Naive B cell (primary cell): ENCODE measurements around the gene CNDP2. TPM values are rescaled to one million over a fixed set of nuclear protein-coding genes. Genes with fewer than 3 reads are reported as not detected.
"Not testable (repeated sequence)": the region's sequence is repeated elsewhere in the genome, so short reads cannot be mapped to it uniquely, and the experiment has no call there.

ENCODE experiments used
- ATAC-seq, 2 donors: fragments of 150-1000 bp; cut with Tn5 transposase; 2 replicates each; pipeline ENCODE4 v1.10.0; 2021; ENCODE audit warnings: low read depth in 2 of 2, mild to moderate bottlenecking in 2 of 2, moderate library complexity in 2 of 2
- DNase-seq: peaks from one replicate; pipeline ENCODE4 v3.0.0; 2022
- H3K27ac Mint-ChIP-seq, 6 donors: one replicate each; pipeline ENCODE4 v1.8.0; 2020 to 2022; ENCODE audit warnings: mild to moderate bottlenecking in 6 of 6, mixed read lengths in 6 of 6, moderate library complexity in 5 of 6, inconsistent platforms in 2 of 6
- H3K27me3 Mint-ChIP-seq, 3 donors: one replicate each; pipeline ENCODE4 v1.8.0; 2021 to 2022; ENCODE audit warnings: mixed read lengths in 3 of 3, mild to moderate bottlenecking in 1 of 3
- H3K36me3 Mint-ChIP-seq, 2 donors: one replicate each; pipeline ENCODE4 v1.8.0; 2020 to 2022; ENCODE audit warnings: mixed read lengths in 2 of 2, inconsistent platforms in 1 of 2, mild to moderate bottlenecking in 1 of 2
- H3K4me1 Mint-ChIP-seq, 3 donors: one replicate each; pipeline ENCODE4 v1.8.0; 2020 to 2022; ENCODE audit warnings: mixed read lengths in 3 of 3, inconsistent platforms in 1 of 3, mild to moderate bottlenecking in 1 of 3, moderate library complexity in 1 of 3
- H3K4me3 Mint-ChIP-seq, 8 donors: one replicate each; pipeline ENCODE4 v1.8.0; 2020 to 2022; ENCODE audit warnings: mild to moderate bottlenecking in 8 of 8, mixed read lengths in 8 of 8, moderate library complexity in 8 of 8, inconsistent platforms in 2 of 8
- H3K9me3 Mint-ChIP-seq, 7 donors: one replicate each; pipeline ENCODE4 v1.8.0; 2020 to 2022; ENCODE audit warnings: mixed read lengths in 7 of 7, mild to moderate bottlenecking in 5 of 7, inconsistent platforms in 2 of 7, moderate library complexity in 1 of 7
- polyA plus RNA-seq, 6 donors: library from polyadenylated mRNA; unstranded; fragments of 300-500 nt; fragmentation: Illumina TruSeq; gene quantifications; one replicate each; pipeline ENCODE4 v1.2.3, GENCODE V29; 2021; ENCODE audit warnings: low read depth in 6 of 6

CNDP2 gene
- polyA plus RNA-seq, 6 donors from 2014 or later: 114 to 283 (median 207) TPM

- Mint-ChIP-seq H3K4me1 (peaks cover 44 to 72% (median 46%) of the 10 kb centered on the region in 3 donors), H3K36me3 (peaks cover 0 to 11% of the 10 kb centered on the region in 2 donors), H3K9me3 (no peaks in the 10 kb centered on the region), H3K4me3 (peak overlapping the region; percentile 68 to 98 (median 93)), H3K27me3 (no peaks in the 10 kb centered on the region), H3K27ac (peak overlapping the region; percentile 8 to 98 (median 88))
- ATAC-seq (no peak), DNase-seq (peak; percentile 24)
Measured at GRCh38 chr18:74497778-74498177, 1.6 kb downstream of the CNDP2 start.

GRCh38 chr18:74498712-74499627 lies 2.8 kb downstream of the CNDP2 start:
- Mint-ChIP-seq H3K27me3 (no peaks in the 10 kb centered on the region), H3K9me3 (no peaks in the 10 kb centered on the region), H3K4me1 (peaks cover 44 to 76% (median 46%) of the 10 kb centered on the region in 3 donors), H3K4me3 (peak overlapping the region; percentile 91 to 98 (median 93)), H3K36me3 (peaks cover 9 to 17% of the 10 kb centered on the region in 2 donors), H3K27ac (peak overlapping the region; percentile 83 to 98 (median 96))
- ATAC-seq: peak; percentile 14 to 17
- DNase-seq: peak; percentile 55

GRCh38 chr18:74499633-74500032 lies 3.5 kb downstream of the CNDP2 start:
- Mint-ChIP-seq H3K4me3 (peak overlapping the region; percentile 91 to 98 (median 93)), H3K27ac (peak overlapping the region; percentile 83 to 98 (median 96)), H3K27me3 (no peaks in the 10 kb centered on the region), H3K4me1 (peaks cover 46 to 75% (median 46%) of the 10 kb centered on the region in 3 donors), H3K9me3 (no peaks in the 10 kb centered on the region), H3K36me3 (peaks cover 9 to 17% of the 10 kb centered on the region in 2 donors)
- ATAC-seq (peak in 1 of 2 donors; percentile 15), DNase-seq (no peak)

GRCh38 chr18:74500372-74500771 lies 4.2 kb downstream of the CNDP2 start:
- ATAC-seq (no peak), DNase-seq (peak; percentile 43)
- peaks cover 46 to 74% (median 47%) of the 10 kb centered on the region in 3 donors for H3K4me1 Mint-ChIP-seq
- peaks cover 9 to 17% of the 10 kb centered on the region in 2 donors for H3K36me3 Mint-ChIP-seq
- H3K4me3 Mint-ChIP-seq: peak overlapping the region; percentile 74 to 98 (median 92)
- no peaks in the 10 kb centered on the region for H3K27me3 Mint-ChIP-seq
- H3K9me3 Mint-ChIP-seq: no peaks in the 10 kb centered on the region
- H3K27ac Mint-ChIP-seq: peak overlapping the region; percentile 93 to 98 (median 98)

GRCh38 chr18:74500774-74501173 lies 4.6 kb downstream of the CNDP2 start:
- ATAC-seq, H3K9me3 Mint-ChIP-seq, H3K27me3 Mint-ChIP-seq: not testable (repeated sequence)
- H3K36me3 Mint-ChIP-seq: peaks cover 9 to 17% of the 10 kb centered on the region in 2 donors
- peak; percentile 51 for DNase-seq
- peak overlapping the region; percentile 74 to 98 (median 92) for H3K4me3 Mint-ChIP-seq
- peaks cover 42 to 70% (median 43%) of the 10 kb centered on the region in 3 donors for H3K4me1 Mint-ChIP-seq
- H3K27ac Mint-ChIP-seq: peak overlapping the region; percentile 93 to 98 (median 98)

- peak overlapping the region in 7 of 8 donors; percentile 91 to 98 (median 93) for H3K4me3 Mint-ChIP-seq
- H3K27me3 Mint-ChIP-seq: no peaks in the 10 kb centered on the region
- no peak for DNase-seq
- peaks cover 38 to 68% (median 40%) of the 10 kb centered on the region in 3 donors for H3K4me1 Mint-ChIP-seq
- no peaks in the 10 kb centered on the region for H3K9me3 Mint-ChIP-seq
- H3K27ac Mint-ChIP-seq: peak overlapping the region in 5 of 6 donors; percentile 93 to 98 (median 97)
- no peak for ATAC-seq
- peaks cover 9 to 17% of the 10 kb centered on the region in 2 donors for H3K36me3 Mint-ChIP-seq
Measured at GRCh38 chr18:74501386-74501785, 5.2 kb downstream of the CNDP2 start.

- H3K36me3 Mint-ChIP-seq: peaks cover 17 to 25% of the 10 kb centered on the region in 2 donors
- H3K9me3 Mint-ChIP-seq: no peaks in the 10 kb centered on the region
- ATAC-seq (no peak), DNase-seq (no peak)
- H3K27ac Mint-ChIP-seq: peak overlapping the region in 3 of 6 donors; percentile 9 to 96 (median 39)
- H3K4me3 Mint-ChIP-seq: peak overlapping the region in 2 of 8 donors; percentile 20 to 25
- H3K27me3 Mint-ChIP-seq: no peaks in the 10 kb centered on the region
- peaks cover 30 to 65% (median 41%) of the 10 kb centered on the region in 3 donors for H3K4me1 Mint-ChIP-seq
Measured at GRCh38 chr18:74503137-74503536, 7.0 kb downstream of the CNDP2 start.

GRCh38 chr18:74505776-74506175 lies 9.6 kb downstream of the CNDP2 start:
- H3K27me3 Mint-ChIP-seq: no peaks in the 10 kb centered on the region
- H3K4me3 Mint-ChIP-seq: peak overlapping the region in 2 of 8 donors; percentile 5 to 8
- ATAC-seq (no peak), DNase-seq (no peak)
- no peaks in the 10 kb centered on the region for H3K9me3 Mint-ChIP-seq
- H3K27ac Mint-ChIP-seq: peak overlapping the region in 1 of 6 donors; percentile 26
- H3K36me3 Mint-ChIP-seq: peaks cover 17 to 32% of the 10 kb centered on the region in 2 donors
- peaks cover 14 to 42% (median 27%) of the 10 kb centered on the region in 3 donors for H3K4me1 Mint-ChIP-seq

GRCh38 chr18:74506448-74507084 lies 10.4 kb downstream of the CNDP2 start:
- Mint-ChIP-seq H3K27ac (peak overlapping the region in 4 of 6 donors; percentile 62 to 86 (median 72)), H3K27me3 (no peaks in the 10 kb centered on the region), H3K9me3 (no peaks in the 10 kb centered on the region), H3K36me3 (peaks cover 12 to 32% of the 10 kb centered on the region in 2 donors), H3K4me3 (no peak overlapping the region), H3K4me1 (peaks cover 7 to 34% (median 21%) of the 10 kb centered on the region in 3 donors)
- DNase-seq (no peak), ATAC-seq (no peak)

GRCh38 chr18:74507097-74507881 lies 11.1 kb downstream of the CNDP2 start:
- ATAC-seq: no peak
- peak overlapping the region in 3 of 8 donors; percentile 11 to 61 (median 40) for H3K4me3 Mint-ChIP-seq
- H3K4me1 Mint-ChIP-seq: peaks cover 7 to 27% (median 21%) of the 10 kb centered on the region in 3 donors
- DNase-seq: no peak
- no peaks in the 10 kb centered on the region for H3K9me3 Mint-ChIP-seq
- peaks cover 10 to 32% of the 10 kb centered on the region in 2 donors for H3K36me3 Mint-ChIP-seq
- H3K27ac Mint-ChIP-seq: peak overlapping the region in 5 of 6 donors; percentile 20 to 62 (median 42)
- no peaks in the 10 kb centered on the region for H3K27me3 Mint-ChIP-seq

GRCh38 chr18:74507927-74508326 lies 11.8 kb downstream of the CNDP2 start:
- DNase-seq (no peak), ATAC-seq (no peak)
- Mint-ChIP-seq H3K36me3 (peaks cover 5 to 37% of the 10 kb centered on the region in 2 donors), H3K4me1 (peaks cover 7 to 26% (median 25%) of the 10 kb centered on the region in 3 donors), H3K9me3 (no peaks in the 10 kb centered on the region), H3K27ac (peak overlapping the region in 1 of 6 donors; percentile 60), H3K4me3 (no peak overlapping the region), H3K27me3 (no peaks in the 10 kb centered on the region)

- no peak overlapping the region for H3K4me3 Mint-ChIP-seq
- peaks cover under 1 to 36% of the 10 kb centered on the region in 2 donors for H3K36me3 Mint-ChIP-seq
- ATAC-seq (no peak), DNase-seq (no peak)
- H3K27ac Mint-ChIP-seq: peak overlapping the region in 1 of 6 donors; percentile 39
- H3K9me3 Mint-ChIP-seq: no peaks in the 10 kb centered on the region
- peaks cover 7 to 22% (median 21%) of the 10 kb centered on the region in 3 donors for H3K4me1 Mint-ChIP-seq
- H3K27me3 Mint-ChIP-seq: no peaks in the 10 kb centered on the region
Measured at GRCh38 chr18:74508366-74508765, 12.2 kb downstream of the CNDP2 start.
